GM20000 (cell line): Measurements from ENCODE around the gene THBS2.

Experiments used
- DNase-seq: peaks from one replicate; pipeline ENCODE4 v3.0.0; 2012; ENCODE audit warnings: low spot score
- TF ChIP-seq, protein P1 (sequence below): IDR thresholded peaks from 2 replicates; pipeline ENCODE4 v1.5.1; 2012; ENCODE audit warnings: mild to moderate bottlenecking, control low read depth; ENCODE audit errors: extremely low read depth, missing control alignments

Gene THBS2

DNA sequence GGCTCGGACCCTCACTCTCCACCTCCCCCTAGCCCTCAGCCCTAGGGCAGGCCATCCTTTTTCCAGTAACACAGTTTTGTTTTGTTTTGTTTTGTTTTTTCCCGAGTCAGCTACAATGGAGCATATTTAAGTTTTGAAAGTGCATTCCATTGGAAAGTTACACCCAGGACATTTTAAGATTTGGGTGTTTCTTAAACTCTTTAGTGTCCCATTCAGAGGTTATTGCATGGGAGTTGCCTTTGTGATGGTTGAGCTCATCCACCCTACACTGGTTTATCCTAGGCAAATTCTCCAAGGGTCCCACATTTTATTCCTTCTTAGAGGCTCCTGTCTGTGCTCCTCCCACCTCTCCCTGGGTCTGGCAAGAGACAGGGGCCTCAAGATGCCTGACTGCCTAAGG, 58.9 kb downstream of the THBS2 start:
- no peak for DNase-seq
- TF ChIP-seq, protein P1, sequence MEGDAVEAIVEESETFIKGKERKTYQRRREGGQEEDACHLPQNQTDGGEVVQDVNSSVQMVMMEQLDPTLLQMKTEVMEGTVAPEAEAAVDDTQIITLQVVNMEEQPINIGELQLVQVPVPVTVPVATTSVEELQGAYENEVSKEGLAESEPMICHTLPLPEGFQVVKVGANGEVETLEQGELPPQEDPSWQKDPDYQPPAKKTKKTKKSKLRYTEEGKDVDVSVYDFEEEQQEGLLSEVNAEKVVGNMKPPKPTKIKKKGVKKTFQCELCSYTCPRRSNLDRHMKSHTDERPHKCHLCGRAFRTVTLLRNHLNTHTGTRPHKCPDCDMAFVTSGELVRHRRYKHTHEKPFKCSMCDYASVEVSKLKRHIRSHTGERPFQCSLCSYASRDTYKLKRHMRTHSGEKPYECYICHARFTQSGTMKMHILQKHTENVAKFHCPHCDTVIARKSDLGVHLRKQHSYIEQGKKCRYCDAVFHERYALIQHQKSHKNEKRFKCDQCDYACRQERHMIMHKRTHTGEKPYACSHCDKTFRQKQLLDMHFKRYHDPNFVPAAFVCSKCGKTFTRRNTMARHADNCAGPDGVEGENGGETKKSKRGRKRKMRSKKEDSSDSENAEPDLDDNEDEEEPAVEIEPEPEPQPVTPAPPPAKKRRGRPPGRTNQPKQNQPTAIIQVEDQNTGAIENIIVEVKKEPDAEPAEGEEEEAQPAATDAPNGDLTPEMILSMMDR = no peak

- TF ChIP-seq, protein P1 = no peak
- DNase-seq = no peak
Observed at GRCh38 chr6:169190970-169191369, 62.7 kb downstream of the THBS2 start.

GRCh38 chr6:169190144-169190584, 63.5 kb downstream of the THBS2 start:
- DNase-seq = no peak

GRCh38 chr6:169189686-169190085, 64.0 kb downstream of the THBS2 start:
- TF ChIP-seq, protein P1 = no peak
- no peak for DNase-seq

More at GRCh38 chr6:169190144-169190584, 63.5 kb downstream of the THBS2 start:
- TF ChIP-seq, protein P1 = no peak

DNA sequence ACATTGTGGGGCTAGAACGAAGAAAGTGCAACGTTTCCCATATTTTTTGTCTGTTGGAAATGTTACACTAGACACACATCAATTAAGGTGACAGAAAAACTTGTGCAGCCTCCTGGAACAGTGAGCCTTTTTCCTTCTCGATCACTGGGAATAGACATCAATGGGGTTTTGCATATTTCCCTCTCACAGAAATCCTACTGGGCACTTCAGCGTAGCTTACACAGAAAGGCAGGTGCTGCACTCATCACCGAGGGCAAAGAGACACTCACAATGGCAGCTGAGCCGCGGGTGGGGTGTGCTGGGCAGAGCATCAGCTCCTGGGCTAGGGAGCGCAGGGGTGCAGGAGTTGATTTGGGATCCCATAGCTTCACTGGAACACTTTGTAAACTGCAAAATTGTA, 64.5 kb downstream of the THBS2 start:
- DNase-seq = no peak
- TF ChIP-seq, protein P1 = no peak

- DNase-seq = no peak
- TF ChIP-seq, protein P1 = no peak
Observed at GRCh38 chr6:169188475-169188874, 65.2 kb downstream of the THBS2 start.

GRCh38 chr6:169188051-169188470, 65.6 kb downstream of the THBS2 start:
- TF ChIP-seq, protein P1 = no peak
- no peak for DNase-seq
